ENCODE measurements around the gene RAC3.
A peak's percentile ranks its signal among the peaks of the same experiment; 100 is the strongest.

DNA sequence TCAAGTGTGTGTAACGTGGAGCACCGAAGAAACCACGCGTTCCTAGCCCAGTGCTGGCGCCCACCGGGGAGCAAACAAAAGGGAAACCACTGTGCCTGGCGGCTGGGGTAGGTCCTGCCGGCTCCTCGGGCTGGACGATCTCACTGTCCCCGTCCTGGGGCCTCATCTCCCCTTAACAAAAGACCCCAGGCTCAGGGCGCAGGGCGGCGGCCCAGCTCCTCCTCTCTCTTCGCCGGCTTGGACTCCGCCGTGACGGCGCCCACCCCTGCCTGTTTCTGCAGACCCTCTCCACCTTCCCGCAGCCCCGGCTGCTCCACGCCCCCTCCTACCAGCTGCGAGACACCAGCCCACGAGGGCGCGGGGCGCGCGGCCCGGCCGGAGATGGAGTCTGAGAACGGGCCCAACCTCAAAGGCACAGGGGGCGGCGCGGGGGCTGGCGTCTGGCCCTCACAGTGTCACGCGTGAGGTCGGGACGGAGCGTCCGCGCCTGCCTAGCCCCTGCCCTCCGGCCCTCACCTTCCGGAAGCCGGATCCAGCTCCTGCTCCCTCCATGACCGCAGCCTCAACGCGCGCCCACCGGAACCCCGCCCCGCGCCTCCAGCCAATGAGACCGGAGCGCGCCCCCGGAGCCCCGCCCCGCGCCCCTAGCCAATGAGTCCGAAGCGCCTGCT lies 9.0 kb upstream of the RAC3 start, which contains the start of gene CENPX:
- TF ChIP-seq POLR2A (IDR thresholded peaks at IDR 0.05; ENCODE audit: borderline replicate concordance, extremely low read depth, insufficient read depth, insufficient read length): peak; percentile 57
- no peak; the same call in 1 of the 2 replicates for TF ChIP-seq MAX (IDR thresholded peaks at IDR 0.05)
